Heart left ventricle (tissue), 13 donors: ENCODE results near the gene TBC1D22B.

Experiments
- POLR2A ChIP-seq, 2 donors: fragments of 450-650 bp; IDR thresholded peaks; one replicate each; pipeline ENCODE4 v1.6.1; 2017; ENCODE audit warnings: antibody characterized with exemption in 2 of 2, mild to moderate bottlenecking in 2 of 2, moderate library complexity in 2 of 2
- TF ChIP-seq, protein P1 (sequence below), 12 donors: fragments of 200-600 bp; sonication (generic) in 4 of 12; IDR thresholded peaks; one replicate each; pipeline versions ENCODE4 v1.5.0 to v1.8.0; 2018 to 2022; ENCODE audit warnings: antibody characterized with exemption in 12 of 12, mild to moderate bottlenecking in 5 of 12
- donor health status: ischemic (EF 13 %, LVEDD 7.1; RV severe dilation, severe dysfunction).
- donor health status: DM: no; HTN: yes; CAD: no.
- donor health status: DM: no; HTN: no; CAD: no.
- donor health status: ischemic (EF 25% LVEDD 6.9; RV normal size, moderate dysfunction).
- donor health status: ischemic (EF 25% LVEDD 5.7; RV mildly dilated, moderate dysfunction).
- donor health status: ischemic (EF 35%, LVEDD 5.7; RV mildly dilated, moderate dysfunction).
- donor health status: nonischemic (EF 11% LVEDD 7.7; RV severe dilation, severe dysfunction).
- donor health status: DM: yes; HTN: yes; CAD: no.
- donor health status: PGD.
- donor health status: ischemic (EF 29% LVEDD 5.4; RV normal size, mild dysfunction).
- donor health status: nonischemic (EF 23%, LVEDD 6.1; RV moderate dilation, normal function).

GRCh38 chr6:37256692-37257319, 766 bp upstream of the TBC1D22B start:
- TF ChIP-seq, protein P1, sequence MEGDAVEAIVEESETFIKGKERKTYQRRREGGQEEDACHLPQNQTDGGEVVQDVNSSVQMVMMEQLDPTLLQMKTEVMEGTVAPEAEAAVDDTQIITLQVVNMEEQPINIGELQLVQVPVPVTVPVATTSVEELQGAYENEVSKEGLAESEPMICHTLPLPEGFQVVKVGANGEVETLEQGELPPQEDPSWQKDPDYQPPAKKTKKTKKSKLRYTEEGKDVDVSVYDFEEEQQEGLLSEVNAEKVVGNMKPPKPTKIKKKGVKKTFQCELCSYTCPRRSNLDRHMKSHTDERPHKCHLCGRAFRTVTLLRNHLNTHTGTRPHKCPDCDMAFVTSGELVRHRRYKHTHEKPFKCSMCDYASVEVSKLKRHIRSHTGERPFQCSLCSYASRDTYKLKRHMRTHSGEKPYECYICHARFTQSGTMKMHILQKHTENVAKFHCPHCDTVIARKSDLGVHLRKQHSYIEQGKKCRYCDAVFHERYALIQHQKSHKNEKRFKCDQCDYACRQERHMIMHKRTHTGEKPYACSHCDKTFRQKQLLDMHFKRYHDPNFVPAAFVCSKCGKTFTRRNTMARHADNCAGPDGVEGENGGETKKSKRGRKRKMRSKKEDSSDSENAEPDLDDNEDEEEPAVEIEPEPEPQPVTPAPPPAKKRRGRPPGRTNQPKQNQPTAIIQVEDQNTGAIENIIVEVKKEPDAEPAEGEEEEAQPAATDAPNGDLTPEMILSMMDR (IDR thresholded peaks at IDR 0.05) = no peak
- TF ChIP-seq POLR2A (IDR thresholded peaks at IDR 0.05) = no peak
